NB4 (cell line): ENCODE measurements around the gene CTIF.

ENCODE experiments used
- CTCF ChIP-seq: IDR thresholded peaks from one replicate; pipeline ENCODE4 v1.5.1; 2012; ENCODE audit warnings: low read depth, low read length
- POLR2A ChIP-seq: IDR thresholded peaks from 2 replicates; pipeline ENCODE4 v1.6.1; 2011; ENCODE audit warnings: mild to moderate bottlenecking; ENCODE audit not compliant: insufficient read length; ENCODE audit errors: extremely low read depth

GRCh38 chr18:48640566-48641270 lies 101.9 kb downstream of the CTIF start:
- no peak for TF ChIP-seq CTCF
- no peak for TF ChIP-seq POLR2A
